Calu3 (cell line): ENCODE measurements around the gene COL24A1. TPM values are rescaled to one million over a fixed set of nuclear protein-coding genes. Genes with fewer than 3 reads are reported as not detected.

Experiments used
- BruUV-seq: library from RNA; stranded (reverse); fragments of 400-500 nt; replicated peaks from 2 replicates; lab custom pipeline; 2021; lab: Mats Ljungman, UMichigan
- CTCF ChIA-PET: fragments of 300-600 bp; sonication (Branson Sonifier 250); formaldehyde crosslinking; loops from one replicate; lab custom pipeline; 2022; ENCODE audit warnings: antibody characterized with exemption; lab: Charles Lee
- DNase-seq: peaks from one replicate; pipeline ENCODE4 v3.0.0; 2022
- H3K27ac Mint-ChIP-seq: one replicate; pipeline ENCODE4 v1.8.0; 2022; ENCODE audit warnings: mixed read lengths; ENCODE audit not compliant: unreplicated experiment
- H3K27me3 Mint-ChIP-seq: one replicate; pipeline ENCODE4 v1.8.0; 2022; ENCODE audit warnings: mixed read lengths; ENCODE audit not compliant: unreplicated experiment
- H3K36me3 Mint-ChIP-seq: one replicate; pipeline ENCODE4 v1.8.0; 2022; ENCODE audit warnings: mild to moderate bottlenecking, moderate library complexity, mixed read lengths; ENCODE audit not compliant: insufficient read depth, unreplicated experiment
- H3K4me1 Mint-ChIP-seq: one replicate; pipeline ENCODE4 v1.8.0; 2022; ENCODE audit warnings: mild to moderate bottlenecking, low read depth, mixed read lengths; ENCODE audit not compliant: unreplicated experiment
- H3K4me3 Mint-ChIP-seq: one replicate; pipeline ENCODE4 v1.8.0; 2022; ENCODE audit warnings: mild to moderate bottlenecking, low read depth, moderate library complexity, mixed read lengths; ENCODE audit not compliant: unreplicated experiment
- H3K9me3 Mint-ChIP-seq: one replicate; pipeline ENCODE4 v1.8.0; 2022; ENCODE audit warnings: low read depth, mixed read lengths; ENCODE audit not compliant: unreplicated experiment
- intact Hi-C: fragments of 100-400 bp; cut with micrococcal nuclease; formaldehyde crosslinking; loops from one replicate; pipeline ENCODE4 v1.10.0; 2022; ENCODE audit not compliant: unreplicated experiment
- total RNA-seq: library from RNA; stranded (reverse); gene quantifications from 2 replicates; pipeline ENCODE4 v1.2.3, GENCODE V29; 2022
- TF ChIP-seq, protein P1 (sequence below): fragments of 200-600 bp; IDR thresholded peaks from one replicate; pipeline ENCODE4 v1.8.0; 2022; ENCODE audit warnings: antibody characterized with exemption; ENCODE audit not compliant: unreplicated experiment

Gene COL24A1
- total RNA-seq, 1 experiment from 2014 or later = not detected

DNA sequence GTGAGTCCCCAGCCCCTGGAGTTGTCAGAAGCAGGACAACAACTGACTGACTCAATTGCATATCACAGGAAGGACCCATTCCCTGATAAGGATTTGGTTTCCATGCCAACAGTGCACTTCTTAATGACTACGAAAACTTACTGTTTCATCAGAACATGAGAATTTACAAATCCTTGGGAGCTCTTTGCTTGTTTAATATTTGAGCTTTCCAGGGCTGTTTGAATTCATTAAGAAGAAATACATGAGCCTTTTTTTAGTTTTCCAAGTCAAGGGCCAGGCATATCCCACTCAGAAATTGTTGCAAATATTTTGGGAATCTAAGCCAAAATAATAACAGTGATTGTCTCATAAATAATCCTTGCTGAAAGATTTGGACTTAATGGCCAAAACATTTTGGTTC lies 27.2 kb upstream of the COL24A1 start:
- Mint-ChIP-seq H3K36me3 (no peaks in the 10 kb centered on the region), H3K4me3 (no peak overlapping the region), H3K4me1 (no peaks in the 10 kb centered on the region), H3K27me3 (peaks cover 20% of the 10 kb centered on the region), H3K27ac (no peak overlapping the region), H3K9me3 (no peaks in the 10 kb centered on the region)
- DNase-seq = no peak
- intact Hi-C loops = no loop called here
- TF ChIP-seq, protein P1, sequence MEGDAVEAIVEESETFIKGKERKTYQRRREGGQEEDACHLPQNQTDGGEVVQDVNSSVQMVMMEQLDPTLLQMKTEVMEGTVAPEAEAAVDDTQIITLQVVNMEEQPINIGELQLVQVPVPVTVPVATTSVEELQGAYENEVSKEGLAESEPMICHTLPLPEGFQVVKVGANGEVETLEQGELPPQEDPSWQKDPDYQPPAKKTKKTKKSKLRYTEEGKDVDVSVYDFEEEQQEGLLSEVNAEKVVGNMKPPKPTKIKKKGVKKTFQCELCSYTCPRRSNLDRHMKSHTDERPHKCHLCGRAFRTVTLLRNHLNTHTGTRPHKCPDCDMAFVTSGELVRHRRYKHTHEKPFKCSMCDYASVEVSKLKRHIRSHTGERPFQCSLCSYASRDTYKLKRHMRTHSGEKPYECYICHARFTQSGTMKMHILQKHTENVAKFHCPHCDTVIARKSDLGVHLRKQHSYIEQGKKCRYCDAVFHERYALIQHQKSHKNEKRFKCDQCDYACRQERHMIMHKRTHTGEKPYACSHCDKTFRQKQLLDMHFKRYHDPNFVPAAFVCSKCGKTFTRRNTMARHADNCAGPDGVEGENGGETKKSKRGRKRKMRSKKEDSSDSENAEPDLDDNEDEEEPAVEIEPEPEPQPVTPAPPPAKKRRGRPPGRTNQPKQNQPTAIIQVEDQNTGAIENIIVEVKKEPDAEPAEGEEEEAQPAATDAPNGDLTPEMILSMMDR = no peak
- CTCF ChIA-PET = no interaction called here
- no TSS peak for BruUV-seq

DNA sequence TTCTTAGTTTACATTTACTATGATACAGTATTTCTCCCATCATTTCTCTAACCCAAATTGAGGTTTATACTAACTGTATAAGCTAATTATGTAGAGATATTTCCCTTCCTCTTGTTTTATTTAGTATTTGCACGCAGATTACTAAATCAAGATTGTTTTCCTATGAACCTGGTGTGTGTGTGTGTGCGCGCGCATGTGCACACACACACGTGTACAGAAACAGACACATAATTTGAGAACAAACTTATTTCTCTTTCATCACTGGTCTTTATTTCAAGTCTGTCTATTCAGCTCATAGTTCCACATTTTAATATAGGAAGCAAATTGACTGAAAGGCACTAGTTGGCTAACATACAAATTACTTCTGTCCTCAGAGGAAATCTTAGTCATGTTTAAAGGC lies 19.7 kb upstream of the COL24A1 start:
- Mint-ChIP-seq H3K4me1 (no peaks in the 10 kb centered on the region), H3K36me3 (no peaks in the 10 kb centered on the region), H3K27me3 (peaks cover 18% of the 10 kb centered on the region), H3K9me3 (no peaks in the 10 kb centered on the region), H3K27ac (no peak overlapping the region), H3K4me3 (no peak overlapping the region)
- no TSS peak for BruUV-seq
- intact Hi-C loops = no loop called here
- CTCF ChIA-PET = no interaction called here
- TF ChIP-seq, protein P1 = no peak
- no peak for DNase-seq

DNA sequence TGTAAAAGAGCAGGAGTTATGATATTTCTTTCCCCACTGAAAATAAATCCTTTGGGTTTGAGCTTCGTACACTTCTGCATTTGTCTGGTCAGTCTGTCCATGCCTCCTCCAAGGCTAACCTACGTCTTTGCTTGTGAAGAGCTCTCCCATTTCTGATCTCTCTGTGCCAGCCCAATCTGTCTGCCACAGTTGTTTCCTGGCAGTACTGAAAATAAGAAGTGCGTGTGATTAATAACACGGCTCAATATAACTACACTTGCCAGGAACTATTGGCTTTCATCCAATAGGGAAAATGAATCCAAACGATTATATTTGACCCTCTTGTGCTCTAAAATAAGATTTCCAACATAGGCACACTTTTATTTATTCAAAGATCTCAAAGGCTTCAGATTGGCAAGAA lies 19.2 kb upstream of the COL24A1 start:
- no peak overlapping the region for H3K4me3 Mint-ChIP-seq
- H3K9me3 Mint-ChIP-seq = no peaks in the 10 kb centered on the region
- no peaks in the 10 kb centered on the region for H3K4me1 Mint-ChIP-seq
- H3K27me3 Mint-ChIP-seq = peaks cover 18% of the 10 kb centered on the region
- no TSS peak for BruUV-seq
- CTCF ChIA-PET = no interaction called here
- H3K36me3 Mint-ChIP-seq = no peaks in the 10 kb centered on the region
- H3K27ac Mint-ChIP-seq = no peak overlapping the region
- intact Hi-C loops = no loop called here
- no peak for DNase-seq
- TF ChIP-seq, protein P1 = no peak

DNA sequence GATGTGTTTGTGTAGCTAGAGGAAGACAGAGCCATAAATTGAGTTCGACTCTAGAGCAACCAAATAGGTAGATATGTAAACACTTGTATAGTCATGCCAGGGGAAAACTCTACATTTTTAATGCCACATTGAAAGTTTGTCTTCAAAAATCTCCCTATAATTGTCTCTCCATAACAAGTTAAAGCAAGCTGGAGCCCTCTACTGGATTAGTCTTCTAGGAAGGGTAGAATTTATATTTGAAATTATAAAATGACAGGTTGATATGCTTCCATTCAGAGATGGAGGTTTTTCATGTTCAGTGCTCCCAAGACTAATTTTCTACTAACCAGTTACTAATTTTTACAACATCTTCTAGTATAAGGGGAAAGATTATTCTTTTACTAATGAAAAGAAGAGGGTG lies 13.1 kb upstream of the COL24A1 start:
- Mint-ChIP-seq H3K4me3 (no peak overlapping the region), H3K9me3 (peaks cover 4% of the 10 kb centered on the region), H3K36me3 (no peaks in the 10 kb centered on the region), H3K4me1 (no peaks in the 10 kb centered on the region), H3K27me3 (peaks cover 26% of the 10 kb centered on the region), H3K27ac (no peak overlapping the region)
- CTCF ChIA-PET = interaction anchor here (1.0 kb wide), 1 partner anchor 26 kb away, joined by 3 read pairs; no protein-coding TSS in a partner anchor
- DNase-seq = no peak
- intact Hi-C loops = loop anchor here (1.0 kb wide), 1 partner anchor 275 kb away; no protein-coding TSS in a partner anchor
- no TSS peak for BruUV-seq
- TF ChIP-seq, protein P1 = no peak
